GF-D8 (cell line): ENCODE results near the gene PTGDS.

Experiments
- DNase-seq: peaks from one replicate; lab custom pipeline; 2025; lab: John Stamatoyannopoulos, UW

Gene PTGDS

DNA sequence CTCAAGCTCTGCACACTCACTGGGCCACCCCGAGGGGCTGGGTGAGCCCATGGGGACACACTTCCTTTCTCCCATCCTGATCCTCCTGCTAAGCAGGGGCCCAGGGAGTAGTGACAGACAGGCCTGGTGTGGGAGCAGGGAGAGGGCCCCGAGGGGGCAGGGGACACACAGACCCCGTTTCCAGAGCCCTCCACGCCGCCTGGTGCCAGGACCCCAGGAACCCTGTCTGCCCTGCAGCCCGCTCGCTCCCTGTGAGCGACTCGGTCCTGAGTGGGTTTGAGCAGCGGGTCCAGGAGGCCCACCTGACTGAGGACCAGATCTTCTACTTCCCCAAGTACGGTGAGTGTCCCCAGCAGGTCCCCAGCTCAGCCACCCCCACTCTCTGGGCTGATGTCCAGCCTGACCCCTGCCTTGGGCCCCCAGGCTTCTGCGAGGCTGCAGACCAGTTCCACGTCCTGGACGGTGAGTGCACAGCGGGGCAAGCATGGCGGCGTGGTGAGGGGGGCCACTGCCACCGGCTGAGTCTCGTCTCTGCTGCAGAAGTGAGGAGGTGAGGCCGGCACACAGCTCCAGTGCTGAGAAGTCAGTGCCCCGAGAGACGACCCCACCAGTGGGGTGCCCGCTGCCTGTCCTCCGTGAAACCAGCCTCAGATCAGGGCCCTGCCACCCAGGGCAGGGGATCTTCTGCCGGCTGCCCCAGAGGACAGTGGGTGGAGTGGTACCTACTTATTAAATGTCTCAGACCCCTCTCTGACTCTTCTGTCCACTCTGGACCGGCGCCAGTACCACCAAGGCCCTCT lies 30.9 kb upstream of the PTGDS start:
- DNase-seq = no peak

- DNase-seq = no peak
Observed at GRCh38 chr9:136947028-136947891, 30.0 kb upstream of the PTGDS start.

GRCh38 chr9:136947955-136948510 lies 29.3 kb upstream of the PTGDS start:
- no peak for DNase-seq

- DNase-seq = no peak
Observed at GRCh38 chr9:136949239-136949816, 28.0 kb upstream of the PTGDS start.

GRCh38 chr9:136949817-136950655 lies 27.3 kb upstream of the PTGDS start:
- peak; percentile 75 for DNase-seq

GRCh38 chr9:136950656-136951276 lies 26.5 kb upstream of the PTGDS start:
- DNase-seq = no peak

DNA sequence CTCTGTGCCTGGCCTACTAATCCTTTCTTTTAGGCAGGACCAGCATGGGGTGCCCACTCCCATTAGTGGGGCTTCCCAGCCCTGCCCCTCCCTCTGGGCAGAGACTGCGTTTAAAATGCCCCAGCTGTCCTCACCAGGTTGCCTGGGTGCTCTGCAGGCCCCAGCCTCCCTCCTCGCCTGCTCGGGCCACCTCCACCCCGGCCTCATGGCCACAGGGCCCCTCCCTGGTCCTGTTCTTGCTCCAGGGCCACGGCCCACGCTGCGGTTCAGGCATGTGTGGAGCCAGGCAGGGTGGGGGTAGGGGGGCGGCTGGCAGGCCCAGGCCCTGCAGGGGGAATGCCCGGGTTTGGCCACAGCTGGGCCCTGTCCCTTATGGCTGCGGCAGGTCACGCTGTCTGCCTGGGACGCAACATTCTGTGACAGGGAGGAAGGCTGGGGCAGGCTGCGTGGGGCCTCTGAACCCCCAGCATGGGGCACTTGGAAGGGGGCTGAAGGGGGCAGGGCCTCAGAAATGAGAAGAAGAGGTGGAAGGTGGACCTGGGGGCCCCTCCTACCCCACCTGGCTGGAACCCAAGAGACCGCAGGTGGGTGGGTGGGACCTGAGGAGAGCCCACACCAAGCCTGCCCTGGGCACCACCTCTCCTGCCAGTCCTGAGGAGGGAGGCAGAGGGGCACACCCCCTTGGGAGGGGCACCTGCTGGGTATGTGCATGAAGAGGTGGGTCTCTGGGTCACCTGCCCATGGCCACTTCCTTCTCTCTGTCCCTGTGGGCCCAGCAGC lies 25.6 kb upstream of the PTGDS start, which contains the start of gene LCN12:
Gene LCN12, plus strand, starts transcription at position 733 of the 780 bp plus-strand sequence. CDS start 55 bp downstream, outside the sequence.
- DNase-seq = no peak

DNA sequence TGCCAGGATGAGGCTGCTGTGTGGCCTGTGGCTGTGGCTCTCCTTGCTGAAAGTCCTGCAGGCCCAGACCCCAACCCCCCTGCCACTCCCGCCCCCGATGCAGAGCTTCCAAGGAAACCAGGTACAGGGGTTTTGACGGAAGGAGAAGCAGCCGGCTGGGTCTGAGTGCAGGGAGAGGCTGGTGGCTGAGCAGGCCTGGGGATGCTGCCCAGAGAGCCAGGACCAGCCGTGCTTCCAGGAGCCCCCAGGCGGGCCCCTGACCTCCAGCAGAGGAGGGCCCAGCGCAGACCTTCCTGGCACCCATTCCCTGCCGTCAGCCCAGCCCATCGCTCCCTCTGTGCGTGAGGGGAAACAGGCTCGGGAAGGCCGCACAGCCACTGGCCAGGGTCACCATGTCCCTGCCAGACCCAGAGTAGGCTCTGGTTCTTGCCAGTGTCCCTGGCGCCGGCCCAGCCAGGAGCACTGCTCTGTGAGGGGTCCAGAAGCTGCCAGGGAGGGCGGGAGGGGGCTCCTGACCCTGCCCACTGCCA lies 24.9 kb upstream of the PTGDS start:
- no peak for DNase-seq

- DNase-seq = no peak
Observed at GRCh38 chr9:136952876-136953770, 24.2 kb upstream of the PTGDS start.

DNA sequence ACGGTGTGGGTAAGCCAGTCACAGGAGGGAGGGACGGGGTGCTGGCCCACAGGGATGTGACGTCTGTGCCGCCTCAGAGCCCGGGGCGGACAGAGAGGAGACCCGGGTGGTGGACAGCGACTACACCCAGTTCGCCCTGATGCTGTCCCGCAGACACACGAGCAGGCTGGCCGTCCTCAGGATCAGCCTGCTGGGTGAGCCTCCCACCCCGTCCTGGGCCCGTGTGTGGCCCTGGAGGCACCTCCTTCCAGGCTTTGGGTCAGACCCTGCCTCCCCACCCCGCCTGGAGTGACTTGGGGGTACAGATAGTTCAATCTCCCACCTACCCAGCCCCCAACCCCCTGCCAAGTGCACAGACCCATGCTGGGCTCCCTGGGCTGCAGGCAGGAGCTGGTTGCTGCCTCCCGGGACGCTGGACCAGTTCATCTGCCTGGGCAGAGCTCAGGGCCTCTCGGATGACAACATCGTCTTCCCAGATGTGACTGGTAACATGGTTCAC lies 23.5 kb upstream of the PTGDS start:
- DNase-seq = no peak

GRCh38 chr9:136954270-136955083 lies 22.8 kb upstream of the PTGDS start:
- no peak for DNase-seq

- DNase-seq = no peak
Observed at GRCh38 chr9:136955202-136955942, 21.9 kb upstream of the PTGDS start.

- DNase-seq = no peak
Observed at GRCh38 chr9:136955943-136956335, 21.4 kb upstream of the PTGDS start.

DNA sequence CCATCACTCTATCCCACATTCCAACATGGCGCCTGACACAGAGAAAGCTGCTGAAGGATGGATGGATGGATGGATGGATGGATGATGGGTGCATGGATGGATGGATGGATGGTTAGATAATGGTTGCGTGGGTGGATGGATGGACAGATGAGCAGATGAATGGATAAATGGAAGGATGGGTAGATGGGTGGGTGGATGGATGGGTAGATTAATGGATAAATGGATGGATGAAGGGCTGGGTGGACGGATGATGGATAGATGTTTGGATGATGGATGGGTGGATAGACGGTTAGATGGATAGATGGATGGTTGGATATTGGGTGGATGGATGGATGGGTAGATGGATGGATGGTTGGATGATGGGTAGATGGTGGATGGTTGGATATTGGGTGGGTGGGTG lies 20.7 kb upstream of the PTGDS start:
- DNase-seq = no peak

DNA sequence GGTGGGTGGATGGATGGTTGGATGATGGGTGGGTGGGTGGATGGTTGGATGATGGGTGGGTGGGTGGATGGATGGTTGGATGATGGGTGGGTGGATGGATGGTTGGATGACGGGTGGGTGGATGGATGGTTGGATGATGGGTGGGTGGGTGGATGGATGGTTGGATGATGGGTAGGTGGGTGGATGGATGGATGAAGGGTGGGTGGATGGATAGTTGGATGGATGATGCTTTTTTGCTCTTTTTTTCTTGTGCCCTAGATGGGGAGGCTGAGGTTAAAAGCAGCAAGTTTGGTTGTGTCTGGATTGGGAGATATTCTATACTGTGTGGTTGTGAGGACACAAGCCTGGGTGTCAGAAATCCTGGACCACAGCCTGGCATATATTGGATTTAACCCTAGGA lies 19.8 kb upstream of the PTGDS start:
- DNase-seq = no peak

DNA sequence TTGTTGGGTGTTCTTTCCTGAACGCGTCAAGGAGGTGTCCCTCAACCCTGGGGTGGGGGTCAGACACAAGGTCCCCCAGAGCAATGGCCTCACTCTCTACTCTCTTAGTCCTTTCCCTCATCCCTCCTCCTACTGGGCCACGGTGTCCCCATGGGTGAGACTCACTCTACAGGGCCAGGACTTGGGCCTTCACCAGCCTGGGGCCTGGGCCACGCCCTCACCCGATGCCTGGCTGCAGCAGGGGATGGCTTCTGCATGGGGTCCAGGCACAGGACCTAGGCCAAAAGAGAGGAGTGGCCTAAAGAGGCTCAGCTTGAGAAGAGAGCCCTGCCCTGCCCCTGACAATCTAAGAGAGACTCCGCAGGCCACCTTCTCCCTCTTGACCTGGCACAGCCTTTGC lies 19.4 kb upstream of the PTGDS start:
- DNase-seq = no peak

DNA sequence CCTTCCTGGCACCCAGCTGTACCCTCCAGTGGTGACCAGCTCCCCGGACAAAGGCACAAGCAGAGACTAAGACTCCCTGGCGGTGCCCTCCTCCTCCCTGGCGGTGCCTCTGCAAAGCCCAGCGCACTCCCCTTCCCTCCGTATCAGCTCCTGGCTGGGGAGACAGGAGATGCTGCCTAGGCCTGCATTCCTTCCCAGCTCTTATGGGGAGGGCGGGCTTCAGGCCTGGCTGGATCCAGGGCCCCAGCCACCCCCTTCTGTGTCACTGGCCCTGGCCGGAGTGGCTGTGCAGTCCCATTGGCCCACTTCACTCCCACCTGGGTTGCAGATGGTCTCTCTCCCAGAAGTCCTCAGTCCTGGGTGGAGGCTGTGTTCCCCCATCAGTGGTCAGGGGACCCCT lies 18.8 kb upstream of the PTGDS start:
- DNase-seq = no peak
